Measurements from ENCODE around the gene CTDP1. TPM values are rescaled to one million over a fixed set of nuclear protein-coding genes. Genes with fewer than 3 reads are reported as not detected.
"Not testable (repeated sequence)": the region's sequence is repeated elsewhere in the genome, so short reads cannot be mapped to it uniquely, and the experiment has no call there.

Gene CTDP1
- polyA plus RNA-seq, 4 donors: 12.4 to 16.8 (median 12.6) TPM

DNA sequence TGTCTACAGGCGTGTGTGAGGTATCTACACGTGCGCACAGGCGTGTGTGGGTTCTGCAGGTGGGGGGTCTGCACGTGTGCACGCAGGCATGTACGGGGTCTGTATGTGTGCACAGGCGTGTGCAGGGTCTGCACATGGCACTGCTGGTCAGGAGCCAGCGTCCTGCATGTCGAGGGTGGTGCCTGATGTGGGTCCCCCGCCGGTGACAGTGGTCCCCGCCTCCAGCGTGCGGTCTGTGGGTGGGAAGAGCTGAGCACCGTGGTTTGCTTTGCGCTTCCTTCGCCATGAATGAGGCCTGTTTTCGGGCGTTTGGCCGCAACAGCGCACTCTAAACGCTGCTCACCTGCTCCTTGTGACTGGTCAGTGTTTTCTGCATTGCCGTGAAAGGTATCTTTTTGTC, 57.2 kb downstream of the CTDP1 start:
- no peak for DNase-seq (ENCODE audit: low read depth in 4 of 4, low spot score in 3 of 4)

DNA sequence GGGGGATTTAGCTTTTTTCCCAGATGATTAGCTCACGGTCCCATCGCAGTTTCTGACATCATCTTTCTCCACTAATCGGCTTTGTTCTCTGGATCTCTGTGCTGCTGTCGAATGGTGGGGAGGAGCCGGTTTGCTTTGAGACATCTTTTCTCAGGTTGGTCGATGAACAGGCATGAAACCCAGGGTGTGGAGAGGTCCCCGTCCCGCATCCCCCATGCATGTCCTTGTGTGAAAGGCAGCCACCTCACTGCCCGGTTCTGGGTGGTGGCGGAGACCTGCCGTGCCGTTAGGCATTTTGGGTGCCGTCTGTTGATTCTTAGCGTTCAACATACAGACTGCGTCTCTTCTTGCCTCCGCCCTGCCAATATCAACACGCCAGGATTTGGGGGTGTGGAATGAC, 57.8 kb downstream of the CTDP1 start:
- DNase-seq (ENCODE audit: low read depth in 4 of 4, low spot score in 3 of 4): no peak

GRCh38 chr18:79738041-79738461, 58.4 kb downstream of the CTDP1 start:
- no peak for DNase-seq (ENCODE audit: low read depth in 4 of 4, low spot score in 3 of 4)

- DNase-seq (ENCODE audit: low read depth in 4 of 4, low spot score in 3 of 4): no peak
These were observed 59.2 kb downstream of the CTDP1 start for GRCh38 chr18:79738581-79739439.

DNA sequence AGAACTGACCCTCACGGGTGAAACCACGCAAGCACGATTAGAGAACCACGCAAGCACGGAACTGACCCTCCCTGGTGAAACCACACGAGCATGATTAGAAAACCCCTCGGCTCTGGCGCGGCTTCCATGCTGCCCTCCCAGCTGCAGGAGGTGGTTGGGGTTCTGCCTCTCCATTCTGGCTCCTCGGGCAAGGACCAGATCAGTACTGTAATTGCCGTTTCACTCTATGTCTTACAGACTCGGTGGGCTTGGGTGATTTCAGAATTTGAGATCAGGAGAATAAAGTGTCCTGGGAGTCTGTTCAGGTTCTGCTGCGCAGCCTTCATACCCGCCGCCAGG, 59.8 kb downstream of the CTDP1 start:
- no peak for DNase-seq (ENCODE audit: low read depth in 4 of 4, low spot score in 3 of 4)

- not testable (repeated sequence) for DNase-seq (ENCODE audit: low read depth in 4 of 4, low spot score in 3 of 4)
These were observed 60.4 kb downstream of the CTDP1 start for GRCh38 chr18:79740047-79740446.

GRCh38 chr18:79740521-79741361, 61.1 kb downstream of the CTDP1 start:
- DNase-seq (ENCODE audit: low read depth in 4 of 4, low spot score in 3 of 4): no peak

- DNase-seq (ENCODE audit: low read depth in 4 of 4, low spot score in 3 of 4): no peak
These were observed 61.7 kb downstream of the CTDP1 start for GRCh38 chr18:79741362-79741700.

DNA sequence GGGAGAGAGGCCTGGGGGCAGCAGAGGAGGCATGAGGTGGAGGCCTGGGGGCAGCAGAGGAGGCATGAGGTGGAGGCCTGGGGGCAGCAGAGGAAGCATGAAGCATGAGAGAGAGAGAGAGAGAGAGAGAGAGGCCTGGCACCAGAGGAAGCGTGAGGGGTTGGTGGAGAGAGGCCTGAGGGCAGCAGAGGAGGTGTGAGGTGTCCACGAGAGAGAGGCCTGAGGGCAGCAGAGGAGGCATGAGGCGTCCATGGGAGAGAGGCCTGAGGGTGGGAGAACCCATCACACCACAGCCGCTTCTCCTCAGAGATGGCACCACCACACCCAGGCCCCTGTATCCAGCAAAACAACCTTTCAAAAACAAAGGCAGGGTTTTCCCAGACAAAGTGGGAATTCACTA, 62.5 kb downstream of the CTDP1 start:
- no peak for DNase-seq (ENCODE audit: low read depth in 4 of 4, low spot score in 3 of 4)

- DNase-seq (ENCODE audit: low read depth in 4 of 4, low spot score in 3 of 4): no peak
These were observed 65.0 kb downstream of the CTDP1 start for GRCh38 chr18:79744625-79745024.

DNA sequence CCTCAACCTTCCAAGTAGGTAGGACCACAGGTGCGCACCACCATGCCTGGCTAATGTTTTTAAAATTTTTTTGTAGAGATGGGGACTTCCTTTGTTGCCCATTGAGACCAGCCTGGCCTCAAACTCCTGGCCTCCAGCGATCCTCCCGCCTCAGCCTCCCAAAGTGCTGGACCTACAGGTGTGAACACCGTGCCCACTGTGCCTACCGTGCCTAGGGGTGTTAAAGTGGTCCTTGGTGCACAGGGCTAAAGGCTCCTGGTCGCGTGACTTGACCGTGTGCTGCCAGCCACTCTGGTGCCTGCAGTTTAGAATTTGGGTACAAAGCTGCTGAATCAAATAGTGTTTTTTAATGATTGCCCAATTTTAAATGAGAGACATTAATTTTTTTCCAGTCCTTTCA, 67.1 kb downstream of the CTDP1 start:
- no peak for DNase-seq (ENCODE audit: low read depth in 4 of 4, low spot score in 3 of 4)

DNA sequence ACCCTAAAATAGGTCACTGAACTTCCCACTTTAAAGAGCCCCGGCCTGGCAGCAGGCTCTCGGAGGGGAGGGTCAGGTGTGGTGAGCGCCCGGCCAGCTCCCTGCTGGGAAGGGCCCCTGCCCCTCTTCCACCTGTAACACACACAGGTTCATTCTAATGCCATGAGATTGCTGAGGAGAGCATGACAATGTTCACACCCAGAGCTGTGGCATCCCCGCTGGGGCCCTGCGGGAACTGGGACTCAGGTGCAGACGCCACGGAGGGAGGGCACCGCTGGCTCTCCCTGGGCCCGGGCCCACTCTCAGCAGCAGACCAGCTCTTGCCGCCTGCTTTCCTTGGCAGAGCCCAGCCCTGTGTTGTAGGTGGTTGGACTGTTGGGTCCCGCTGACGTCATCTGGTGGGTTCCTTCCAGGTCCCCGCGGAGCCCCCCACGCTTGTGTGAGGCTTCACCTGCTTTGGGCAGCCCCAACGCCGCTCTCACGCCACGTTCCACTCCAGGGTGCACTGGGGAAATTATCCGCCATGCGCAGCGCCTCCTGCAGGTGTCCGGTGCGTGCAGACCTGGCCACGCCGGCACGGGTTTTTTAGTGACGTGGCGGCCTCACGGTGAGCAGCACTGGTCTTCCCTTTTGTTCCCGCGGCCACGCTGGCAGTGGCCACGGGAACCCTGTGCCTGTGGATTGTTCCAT, 67.7 kb downstream of the CTDP1 start:
- DNase-seq (ENCODE audit: low read depth in 4 of 4, low spot score in 3 of 4): no peak

DNA sequence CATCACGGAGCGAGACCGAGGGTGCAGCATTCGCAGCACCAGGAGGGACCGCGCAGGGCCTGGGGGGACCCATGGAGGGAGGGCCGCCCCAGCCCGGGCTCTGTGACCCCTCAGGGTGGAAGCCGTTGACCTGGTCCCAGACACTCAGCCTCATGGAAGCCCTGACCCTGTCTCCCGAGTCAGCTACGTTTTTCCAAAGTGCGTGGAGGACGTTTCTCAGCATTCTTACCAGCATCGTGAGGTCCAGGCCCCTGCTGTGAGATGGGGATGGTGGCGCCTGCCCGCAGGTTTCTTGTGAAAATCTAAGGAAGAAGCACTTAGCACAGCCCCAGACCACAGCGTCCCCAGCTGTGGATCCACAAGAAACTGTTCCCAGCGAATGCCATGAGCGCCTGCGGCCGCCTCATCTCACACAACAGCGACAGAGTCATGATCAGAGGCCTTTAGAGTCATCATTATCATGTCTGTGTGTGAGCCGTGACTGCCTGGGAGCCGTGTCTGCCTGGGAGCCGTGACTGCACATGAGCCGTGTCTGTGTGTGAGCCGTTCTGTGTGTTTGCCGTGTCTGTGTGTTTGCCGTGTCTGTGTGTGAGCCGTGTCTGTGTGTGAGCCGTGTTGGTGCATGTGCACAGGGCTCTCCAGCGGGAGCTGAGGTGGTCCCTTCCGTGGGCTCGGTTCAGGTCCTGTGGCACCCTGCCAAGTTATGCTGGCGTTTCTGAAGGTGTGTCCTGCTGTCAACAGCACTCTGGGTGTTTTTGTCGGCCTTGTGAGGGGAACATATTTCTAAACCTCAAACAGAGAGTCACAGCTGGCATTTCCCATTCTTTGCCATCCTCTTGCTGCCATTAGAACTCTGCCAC, 68.9 kb downstream of the CTDP1 start:
- no peak for DNase-seq (ENCODE audit: low read depth in 4 of 4, low spot score in 3 of 4)

GRCh38 chr18:79749251-79750191, 69.9 kb downstream of the CTDP1 start:
- peak in 3 of 4 donors; percentile 18 to 47 (median 36) for DNase-seq (ENCODE audit: low read depth in 4 of 4, low spot score in 3 of 4)

GRCh38 chr18:79750980-79751571, 71.5 kb downstream of the CTDP1 start:
- DNase-seq (ENCODE audit: low read depth in 4 of 4, low spot score in 3 of 4): no peak

DNA sequence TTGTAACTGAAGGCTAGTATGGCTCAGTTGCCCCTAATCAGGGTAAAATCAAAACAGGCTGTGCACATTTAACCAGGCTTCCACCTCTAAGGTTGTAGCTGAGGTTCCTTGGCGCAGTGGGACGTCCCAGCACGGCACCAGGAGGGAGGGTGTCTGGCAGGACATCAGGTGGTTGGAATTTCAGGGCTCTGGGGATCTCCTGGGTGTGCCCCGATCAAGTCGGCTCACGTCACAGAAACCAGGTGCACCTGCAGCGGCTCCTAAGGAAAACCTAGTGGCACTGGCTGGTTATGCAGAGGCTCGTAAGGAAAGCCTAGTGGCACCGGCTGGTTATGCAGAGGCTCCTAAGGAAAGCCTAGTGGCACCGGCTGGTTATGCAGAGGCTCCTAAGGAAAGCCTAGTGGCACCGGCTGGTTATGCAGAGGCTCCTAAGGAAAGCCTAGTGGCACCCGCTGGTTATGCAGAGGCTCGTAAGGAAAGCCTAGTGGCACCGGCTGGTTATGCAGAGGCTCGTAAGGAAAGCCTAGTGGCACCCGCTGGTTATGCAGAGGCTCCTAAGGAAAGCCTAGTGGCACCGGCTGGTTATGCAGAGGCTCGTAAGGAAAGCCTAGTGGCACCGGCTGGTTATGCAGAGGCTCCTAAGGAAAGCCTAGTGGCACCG, 72.4 kb downstream of the CTDP1 start:
- not testable (repeated sequence) for DNase-seq (ENCODE audit: low read depth in 4 of 4, low spot score in 3 of 4)

- DNase-seq (ENCODE audit: low read depth in 4 of 4, low spot score in 3 of 4): not testable (repeated sequence)
These were observed 73.3 kb downstream of the CTDP1 start for GRCh38 chr18:79752946-79753345.

- no peak for DNase-seq (ENCODE audit: low read depth in 4 of 4, low spot score in 3 of 4)
These were observed 73.8 kb downstream of the CTDP1 start for GRCh38 chr18:79753391-79753851.

Data from right renal pelvis (tissue), 4 donors.